Pulmonary artery endothelial cell (primary cell): Measurements from ENCODE around the gene WDFY4. TPM values are rescaled to one million over a fixed set of nuclear protein-coding genes. Genes with fewer than 3 reads are reported as not detected.

Experiments
- DNase-seq: peaks from one replicate; pipeline ENCODE4 v3.0.0-alpha.2; 2011; ENCODE audit warnings: low read depth, low spot score
- total RNA-seq: library from RNA; depleted of rRNA; stranded (reverse); fragments of >200 nt; gene quantifications from 2 replicates; pipeline ENCODE4 v1.2.3, GENCODE V29; 2014

WDFY4 gene
- total RNA-seq, 1 donor from 2014 or later, result 19.1 TPM

GRCh38 chr10:48745662-48746245 is 61.1 kb downstream of the WDFY4 start:
- no peak for DNase-seq

DNA sequence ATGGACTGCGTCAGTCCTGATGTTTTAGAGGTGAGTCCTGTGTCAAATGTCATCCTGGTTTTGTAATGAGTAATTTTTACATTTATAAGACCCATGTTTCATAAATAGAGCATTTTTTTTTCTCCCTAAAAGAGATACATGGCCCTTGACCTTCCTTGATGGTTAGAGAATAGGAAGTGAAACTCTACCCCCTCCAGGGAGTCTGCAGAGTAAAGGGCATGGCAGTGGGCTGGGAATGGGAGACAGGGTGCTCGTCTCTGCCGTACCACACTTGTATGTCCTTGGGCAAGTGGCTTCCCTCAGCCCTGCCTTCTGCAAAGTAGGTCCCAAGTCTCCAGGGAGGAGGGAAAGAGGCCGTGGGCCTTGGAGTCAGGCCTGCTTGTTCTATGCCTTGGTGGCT is 63.9 kb downstream of the WDFY4 start:
- DNase-seq, result no peak

GRCh38 chr10:48749254-48749787 is 64.6 kb downstream of the WDFY4 start:
- no peak for DNase-seq

GRCh38 chr10:48750019-48750418 is 65.3 kb downstream of the WDFY4 start:
- no peak for DNase-seq

- DNase-seq, result no peak
These were observed 66.3 kb downstream of the WDFY4 start for GRCh38 chr10:48750991-48751390.

- no peak for DNase-seq
These were observed 67.1 kb downstream of the WDFY4 start for GRCh38 chr10:48751730-48752129.

GRCh38 chr10:48758411-48758810 is 73.7 kb downstream of the WDFY4 start:
- no peak for DNase-seq

GRCh38 chr10:48759113-48759901 is 74.6 kb downstream of the WDFY4 start:
- DNase-seq, result no peak

GRCh38 chr10:48760983-48761382 is 76.3 kb downstream of the WDFY4 start:
- no peak for DNase-seq

GRCh38 chr10:48762064-48763042 is 77.7 kb downstream of the WDFY4 start:
- DNase-seq, result no peak

DNA sequence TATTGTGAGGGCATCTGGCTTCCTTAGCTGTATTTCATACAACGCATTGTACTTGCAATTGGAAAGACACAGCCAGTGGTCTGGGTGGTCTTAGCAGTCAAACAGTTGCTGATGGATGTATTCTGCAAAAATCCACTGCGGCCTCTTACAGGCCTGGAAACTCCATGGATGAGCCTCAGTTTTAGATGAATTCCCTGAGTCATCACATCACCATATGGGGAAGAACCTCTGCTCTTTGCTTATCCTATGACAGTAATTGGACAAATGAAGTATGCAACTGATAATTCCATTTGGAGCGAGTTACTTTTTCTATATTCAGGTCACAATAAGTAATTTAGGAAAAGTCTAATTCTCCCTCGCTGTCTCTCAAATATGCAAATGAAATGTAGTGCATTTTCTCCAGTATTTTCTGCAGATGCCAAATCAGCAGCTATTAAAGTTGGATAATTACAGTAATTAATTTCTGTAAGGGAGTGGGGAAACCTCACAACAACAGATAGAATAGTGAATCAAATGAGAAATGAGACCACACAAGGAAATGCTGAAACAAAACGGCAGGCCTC is 78.8 kb downstream of the WDFY4 start:
- no peak for DNase-seq

DNA sequence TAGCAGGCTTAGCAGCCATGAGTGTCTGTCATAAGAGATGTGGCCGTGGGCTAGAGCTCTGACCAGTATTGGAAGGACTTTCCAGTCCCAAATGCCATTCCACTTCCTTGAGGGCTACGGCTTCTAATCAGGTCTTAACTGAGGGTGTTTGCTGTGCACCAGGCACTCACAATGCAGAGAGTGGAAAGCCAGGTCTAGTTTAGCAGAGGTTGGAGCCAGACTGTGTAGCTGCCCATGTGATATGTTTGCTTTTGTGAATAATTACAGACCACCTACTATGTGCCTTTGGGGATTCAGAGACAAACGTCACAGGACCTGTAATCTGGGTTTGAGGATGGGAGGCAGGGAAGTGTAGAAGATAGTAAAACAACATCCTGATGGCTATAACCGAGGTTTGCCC is 79.8 kb downstream of the WDFY4 start:
- no peak for DNase-seq

GRCh38 chr10:48765039-48765438 is 80.4 kb downstream of the WDFY4 start:
- no peak for DNase-seq

DNA sequence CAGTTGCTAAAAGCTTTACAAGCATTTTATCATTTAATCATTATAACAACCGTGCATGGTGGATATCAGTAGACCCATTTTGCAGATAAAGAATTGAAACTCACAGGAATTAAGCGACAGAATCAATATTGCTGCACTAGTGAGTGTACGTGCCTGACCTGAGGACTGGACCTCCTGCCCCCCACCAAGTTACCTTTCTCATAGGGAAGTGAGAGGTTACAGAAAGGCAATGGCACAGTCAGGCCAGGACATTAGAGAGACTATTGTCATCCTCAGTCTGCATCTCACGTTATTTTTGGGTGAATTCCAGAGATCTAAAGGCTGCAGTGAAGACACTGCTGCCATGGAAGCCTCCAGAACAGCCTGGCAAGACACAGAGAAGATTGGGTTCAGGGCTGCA is 80.9 kb downstream of the WDFY4 start:
- no peak for DNase-seq

DNA sequence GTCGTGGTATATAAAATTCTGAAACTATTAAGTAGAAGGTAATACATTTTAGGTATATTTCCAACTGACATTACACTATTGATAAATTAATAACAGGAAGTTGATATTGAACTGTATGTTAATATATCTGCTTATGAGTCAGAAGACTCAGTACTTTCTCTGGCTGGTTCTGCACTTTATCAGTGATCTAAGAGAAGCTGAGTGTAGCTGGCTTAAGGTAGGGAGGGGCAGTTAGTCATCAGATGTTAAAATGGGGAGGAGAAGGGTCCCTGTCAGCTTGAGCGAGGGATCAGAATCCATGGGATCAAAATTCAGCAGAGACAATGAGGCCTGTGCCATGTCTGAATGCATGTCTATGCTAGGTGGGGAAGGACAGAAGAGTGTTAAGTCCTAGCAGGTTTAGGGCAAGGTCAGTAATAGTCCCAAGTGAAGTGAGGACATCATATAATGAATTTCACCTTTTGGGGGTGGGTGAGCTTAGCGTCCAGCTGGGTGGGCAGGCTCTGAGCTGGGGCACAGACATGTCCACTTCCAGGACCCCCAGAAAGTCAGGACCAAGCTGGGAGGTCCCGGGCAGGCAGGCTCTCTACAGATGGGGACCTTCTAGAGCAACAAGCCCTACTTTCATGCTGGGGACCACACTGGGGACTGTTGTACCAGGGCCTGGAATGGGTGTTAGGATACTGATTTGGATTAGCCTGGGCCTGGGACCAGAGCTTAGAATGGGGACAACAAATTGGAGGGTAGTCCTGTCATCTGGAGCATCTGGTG is 82.9 kb downstream of the WDFY4 start:
- no peak for DNase-seq

DNA sequence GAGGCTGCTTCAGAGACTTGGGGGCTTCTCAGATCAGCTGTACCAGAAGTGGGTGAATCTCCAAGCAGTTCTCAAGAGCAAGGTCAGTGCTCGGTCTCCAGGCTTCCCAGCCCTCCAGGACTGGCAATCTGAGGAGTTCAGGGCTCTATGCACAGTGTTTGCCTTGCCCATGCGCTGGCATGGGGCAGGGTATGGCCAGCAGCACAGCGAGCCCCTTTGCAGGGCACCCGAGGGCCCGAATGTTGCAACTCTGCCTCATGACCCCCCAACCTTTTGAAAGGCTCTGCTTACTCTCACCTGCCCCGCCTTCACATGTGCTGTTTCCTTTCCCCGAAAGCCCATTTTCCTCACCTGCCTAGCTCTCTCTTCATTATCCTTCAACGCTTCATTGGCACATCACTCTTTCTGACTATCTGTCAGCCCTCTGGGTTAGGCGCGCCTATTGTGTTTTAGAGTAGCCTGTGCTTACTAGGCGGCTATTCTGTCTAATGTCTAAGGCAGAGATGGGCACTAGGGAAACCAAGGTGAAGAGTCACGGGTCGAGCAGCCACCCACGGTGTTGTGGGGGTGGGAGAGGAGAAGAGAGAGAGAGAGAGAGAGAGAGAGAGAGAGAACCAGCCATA is 83.6 kb downstream of the WDFY4 start:
- no peak for DNase-seq

- DNase-seq, result no peak
These were observed 84.3 kb downstream of the WDFY4 start for GRCh38 chr10:48768926-48769325.

GRCh38 chr10:48769706-48770435 is 85.2 kb downstream of the WDFY4 start:
- no peak for DNase-seq

DNA sequence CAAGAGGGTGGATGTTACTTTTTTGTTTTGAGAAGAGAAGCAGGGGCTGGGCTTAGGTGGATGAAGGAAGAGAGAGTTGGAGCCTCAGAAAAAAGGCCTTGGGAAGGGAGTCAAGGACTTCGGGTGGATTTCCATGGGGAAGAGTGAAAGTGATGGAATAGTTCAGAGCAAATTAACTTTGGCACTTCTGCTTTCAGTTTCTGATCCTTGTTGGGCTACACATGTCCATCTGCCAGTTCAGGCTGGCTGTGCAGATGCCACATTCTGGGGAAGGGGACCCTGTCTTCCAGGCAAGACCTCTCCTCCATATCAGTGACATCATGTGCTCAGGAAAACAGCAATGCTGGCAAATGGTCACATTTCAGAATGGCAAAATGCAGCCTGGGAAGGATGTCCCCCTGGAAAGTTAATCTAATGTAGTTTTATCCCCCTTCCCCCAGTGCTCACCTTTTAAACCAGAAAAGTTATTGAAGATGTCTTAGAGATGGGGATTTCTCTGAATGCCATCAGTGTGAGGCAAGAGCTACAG is 86.0 kb downstream of the WDFY4 start:
- no peak for DNase-seq
